Stimulated activated naive B cell treated with anti-CD40 and anti-IgM and Interleukin-4, amounts not matched to agents 10 μg/mL and 1 μg/mL and 100 μg/mL, for 72 hours (primary cell): Measurements from ENCODE around the gene BRMS1L.
A peak's percentile ranks its signal among the peaks of the same experiment; 100 is the strongest.
"Not testable (repeated sequence)": the region's sequence is repeated elsewhere in the genome, so short reads cannot be mapped to it uniquely, and the experiment has no call there.

Experiments
- ATAC-seq, 2 donors: fragments of 150-1000 bp; cut with Tn5 transposase; replicated peaks; 2 replicates each; pipeline ENCODE4 v1.10.0; 2021; ENCODE audit warnings: moderate library complexity in 1 of 2
- DNase-seq: peaks from one replicate; pipeline ENCODE4 v3.0.0; 2021
- H3K27ac Mint-ChIP-seq: one replicate; pipeline ENCODE4 v1.8.0; 2022; ENCODE audit warnings: mild to moderate bottlenecking, mixed read lengths
- H3K27me3 Mint-ChIP-seq, 2 donors: one replicate each; pipeline ENCODE4 v1.8.0; 2022; ENCODE audit warnings: mixed read lengths in 2 of 2
- H3K36me3 Mint-ChIP-seq, 2 donors: one replicate each; pipeline ENCODE4 v1.8.0; 2022; ENCODE audit warnings: mixed read lengths in 2 of 2, mild to moderate bottlenecking in 1 of 2
- H3K4me1 Mint-ChIP-seq, 2 donors: one replicate each; pipeline ENCODE4 v1.8.0; 2022; ENCODE audit warnings: mixed read lengths in 2 of 2, mild to moderate bottlenecking in 1 of 2
- H3K4me3 Mint-ChIP-seq, 2 donors: one replicate each; pipeline ENCODE4 v1.8.0; 2022; ENCODE audit warnings: mild to moderate bottlenecking in 2 of 2, mixed read lengths in 2 of 2, moderate library complexity in 1 of 2
- H3K9me3 Mint-ChIP-seq, 2 donors: one replicate each; pipeline ENCODE4 v1.8.0; 2022; ENCODE audit warnings: mixed read lengths in 2 of 2, mild to moderate bottlenecking in 1 of 2

The BRMS1L gene, protein sequence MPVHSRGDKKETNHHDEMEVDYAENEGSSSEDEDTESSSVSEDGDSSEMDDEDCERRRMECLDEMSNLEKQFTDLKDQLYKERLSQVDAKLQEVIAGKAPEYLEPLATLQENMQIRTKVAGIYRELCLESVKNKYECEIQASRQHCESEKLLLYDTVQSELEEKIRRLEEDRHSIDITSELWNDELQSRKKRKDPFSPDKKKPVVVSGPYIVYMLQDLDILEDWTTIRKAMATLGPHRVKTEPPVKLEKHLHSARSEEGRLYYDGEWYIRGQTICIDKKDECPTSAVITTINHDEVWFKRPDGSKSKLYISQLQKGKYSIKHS

GRCh38 chr14:35826218-35826951 is at the start of gene BRMS1L:
Gene BRMS1L (plus strand): TSS chr14:35826338. CDS start chr14:35826517, 179 bp downstream.
- H3K4me3 Mint-ChIP-seq, result peak within 1 kb of the TSS; percentile 91 to 94
- H3K36me3 Mint-ChIP-seq, result peaks cover 0 to 1% of the 10 kb centered on the region in 2 donors
- ATAC-seq, result peak; percentile 96 to 97
- DNase-seq, result peak; percentile 98
- H3K9me3 Mint-ChIP-seq, result no peaks in the 10 kb centered on the region
- H3K27me3 Mint-ChIP-seq, result no peaks in the 10 kb centered on the region
- peak within 1 kb of the TSS; percentile 97 for H3K27ac Mint-ChIP-seq
- H3K4me1 Mint-ChIP-seq, result peaks cover 9 to 21% of the 10 kb centered on the region in 2 donors

GRCh38 chr14:35776823-35777222 is 49.3 kb upstream of the BRMS1L start:
- Mint-ChIP-seq H3K36me3 (peaks cover 21% of the 10 kb centered on the region in 2 donors), H3K27me3 (no peaks in the 10 kb centered on the region)
- ATAC-seq, result no peak

DNA sequence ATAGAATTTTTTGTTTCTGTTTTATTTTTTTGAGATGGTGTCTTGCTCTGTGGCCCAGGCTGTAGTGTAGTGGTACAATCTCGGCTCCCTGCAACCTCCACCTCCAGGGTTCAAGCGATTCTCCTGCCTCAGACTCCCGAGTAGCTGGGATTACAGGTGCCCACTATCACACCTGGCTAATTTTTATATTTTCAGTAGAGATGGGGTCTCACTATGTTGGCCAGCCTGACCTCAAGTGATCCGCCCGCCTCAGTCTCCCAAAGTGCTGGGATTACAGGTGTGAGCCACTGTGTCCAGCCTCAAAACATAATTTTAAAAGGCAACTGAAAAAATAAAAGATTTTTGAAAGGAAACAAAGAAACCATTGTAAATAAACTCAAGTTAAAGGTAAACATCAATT is 48.6 kb upstream of the BRMS1L start:
- not testable (repeated sequence) for H3K4me3 Mint-ChIP-seq, H3K27me3 Mint-ChIP-seq, H3K4me1 Mint-ChIP-seq, H3K27ac Mint-ChIP-seq, ATAC-seq, DNase-seq
- H3K36me3 Mint-ChIP-seq, result peaks cover 21% of the 10 kb centered on the region in 2 donors
- H3K9me3 Mint-ChIP-seq, result peaks cover 10 to 14% of the 10 kb centered on the region in 2 donors

More at GRCh38 chr14:35776823-35777222, 49.3 kb upstream of the BRMS1L start:
- peaks cover 10 to 14% of the 10 kb centered on the region in 2 donors for H3K9me3 Mint-ChIP-seq
- DNase-seq, result no peak
- no peaks in the 10 kb centered on the region for H3K4me1 Mint-ChIP-seq
- H3K27ac Mint-ChIP-seq, result no peak overlapping the region
- H3K4me3 Mint-ChIP-seq, result no peak overlapping the region

DNA sequence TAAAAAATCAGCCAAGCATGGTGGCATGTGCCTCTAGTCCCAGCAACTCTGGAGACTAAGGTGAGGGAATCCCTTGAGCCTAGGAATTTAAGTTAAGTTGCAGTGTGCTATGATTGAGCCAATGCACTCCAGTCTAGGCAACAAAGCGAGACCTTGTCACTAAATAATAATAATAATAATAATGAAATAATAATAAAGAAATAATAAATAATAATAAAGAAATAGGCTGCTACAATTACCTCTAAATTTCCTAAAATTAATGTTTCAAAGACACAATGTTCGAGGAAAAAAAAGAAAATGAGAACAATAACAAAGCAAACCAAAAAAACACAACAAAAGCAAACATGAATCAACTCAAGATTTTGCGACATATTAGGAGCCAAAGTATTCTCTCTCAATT is 46.8 kb upstream of the BRMS1L start:
- no peak overlapping the region for H3K4me3 Mint-ChIP-seq
- H3K27ac Mint-ChIP-seq, result no peak overlapping the region
- DNase-seq, result no peak
- H3K4me1 Mint-ChIP-seq, result peaks cover 0 to 3% of the 10 kb centered on the region in 2 donors
- peaks cover 10 to 14% of the 10 kb centered on the region in 2 donors for H3K9me3 Mint-ChIP-seq
- ATAC-seq, result no peak
- peaks cover 17 to 24% of the 10 kb centered on the region in 2 donors for H3K36me3 Mint-ChIP-seq
- H3K27me3 Mint-ChIP-seq, result no peaks in the 10 kb centered on the region

- H3K4me3 Mint-ChIP-seq, result no peak overlapping the region
- no peak overlapping the region for H3K27ac Mint-ChIP-seq
- ATAC-seq (no peak), DNase-seq (no peak)
- H3K36me3 Mint-ChIP-seq, result peaks cover 27 to 28% of the 10 kb centered on the region in 2 donors
- H3K4me1 Mint-ChIP-seq, result peaks cover 0 to 8% of the 10 kb centered on the region in 2 donors
- peaks cover 10 to 14% of the 10 kb centered on the region in 2 donors for H3K9me3 Mint-ChIP-seq
- H3K27me3 Mint-ChIP-seq, result no peaks in the 10 kb centered on the region
Observed at GRCh38 chr14:35783699-35784098, 42.4 kb upstream of the BRMS1L start.

GRCh38 chr14:35786856-35787255 is 39.3 kb upstream of the BRMS1L start:
- H3K36me3 Mint-ChIP-seq, result peaks cover 11 to 14% of the 10 kb centered on the region in 2 donors
- H3K4me3 Mint-ChIP-seq, result no peak overlapping the region
- H3K27ac Mint-ChIP-seq, result no peak overlapping the region
- H3K4me1 Mint-ChIP-seq, result peaks cover 0 to 8% of the 10 kb centered on the region in 2 donors
- ATAC-seq, result no peak
- no peaks in the 10 kb centered on the region for H3K9me3 Mint-ChIP-seq
- no peak for DNase-seq
- H3K27me3 Mint-ChIP-seq, result no peaks in the 10 kb centered on the region

DNA sequence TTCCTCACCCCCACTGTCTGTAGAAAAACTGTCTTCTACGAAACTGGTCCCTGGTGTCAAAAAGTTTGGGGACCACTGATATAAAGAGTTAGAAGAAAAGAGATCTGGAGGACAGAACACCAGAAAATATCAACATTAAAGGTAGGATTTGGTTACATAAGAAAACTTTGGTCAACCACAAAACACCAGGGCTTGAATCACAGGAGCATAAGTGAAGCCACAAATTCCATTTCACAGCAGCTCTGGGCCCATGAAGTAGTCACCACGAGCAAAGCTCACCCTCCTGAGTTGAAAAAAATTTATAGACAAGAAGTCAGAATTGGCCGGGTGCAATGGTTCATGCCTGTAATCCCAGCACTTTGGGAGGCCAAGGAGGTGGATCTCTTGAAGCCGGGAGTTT is 36.5 kb upstream of the BRMS1L start:
- no peak overlapping the region for H3K27ac Mint-ChIP-seq
- DNase-seq (no peak), ATAC-seq (no peak)

GRCh38 chr14:35797796-35798195 is 28.3 kb upstream of the BRMS1L start:
- peaks cover 6 to 19% of the 10 kb centered on the region in 2 donors for H3K36me3 Mint-ChIP-seq

More for the DNA sequence above, 36.5 kb upstream of the BRMS1L start:
- H3K4me3 Mint-ChIP-seq, result no peak overlapping the region
- H3K27me3 Mint-ChIP-seq, result no peaks in the 10 kb centered on the region
- H3K4me1 Mint-ChIP-seq, result peaks cover 0 to 3% of the 10 kb centered on the region in 2 donors
- peaks cover 6 to 14% of the 10 kb centered on the region in 2 donors for H3K36me3 Mint-ChIP-seq
- H3K9me3 Mint-ChIP-seq, result no peaks in the 10 kb centered on the region

DNA sequence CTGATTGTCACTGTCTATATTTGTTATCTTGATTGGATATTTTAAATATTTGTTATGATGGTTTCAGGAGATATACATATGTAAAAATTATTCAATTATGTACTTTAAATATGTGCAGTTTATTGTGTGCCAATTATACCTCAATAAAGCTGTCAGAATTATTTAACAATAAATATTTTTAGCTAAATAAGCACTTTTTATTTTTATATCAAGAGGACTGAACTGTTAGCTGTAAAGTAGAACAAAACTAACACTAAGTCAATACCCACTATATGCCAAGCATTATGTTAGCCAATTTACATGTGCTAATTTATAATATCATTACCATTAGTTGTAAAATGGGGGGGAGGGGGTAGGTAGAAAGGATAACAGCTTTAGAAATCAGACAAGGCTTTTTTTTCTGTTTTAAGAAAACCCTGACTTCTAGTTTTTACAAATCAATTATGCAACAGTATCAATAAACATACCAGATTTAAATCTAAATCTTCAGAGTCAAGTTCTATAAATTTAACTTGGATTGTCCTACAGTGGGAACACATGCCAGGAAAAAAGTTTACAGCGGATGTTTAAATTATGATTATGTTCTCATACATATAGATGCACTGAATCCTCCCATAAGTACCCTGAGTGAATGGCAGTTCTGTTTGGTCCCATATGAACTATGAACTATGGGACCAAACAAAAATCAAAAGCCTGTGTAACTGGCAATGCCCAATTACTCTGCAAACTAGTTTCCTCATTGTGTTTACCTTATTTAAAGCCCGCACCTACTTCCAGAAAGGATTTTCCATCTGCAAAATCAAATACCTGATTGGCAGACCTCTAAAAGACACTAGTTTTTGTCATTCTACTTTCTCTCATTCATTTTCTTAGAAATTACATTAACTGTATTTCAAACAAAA is 19.9 kb upstream of the BRMS1L start:
- Mint-ChIP-seq H3K4me3 (no peak overlapping the region), H3K27me3 (no peaks in the 10 kb centered on the region), H3K9me3 (no peaks in the 10 kb centered on the region), H3K27ac (no peak overlapping the region), H3K4me1 (peaks cover 11 to 44% of the 10 kb centered on the region in 2 donors), H3K36me3 (peaks cover 10 to 11% of the 10 kb centered on the region in 2 donors)
- no peak for DNase-seq
- ATAC-seq, result no peak

More at GRCh38 chr14:35797796-35798195, 28.3 kb upstream of the BRMS1L start:
- no peaks in the 10 kb centered on the region for H3K9me3 Mint-ChIP-seq
- no peak overlapping the region for H3K27ac Mint-ChIP-seq
- H3K27me3 Mint-ChIP-seq, result no peaks in the 10 kb centered on the region
- no peak overlapping the region for H3K4me3 Mint-ChIP-seq
- ATAC-seq, result no peak
- peaks cover 13 to 51% of the 10 kb centered on the region in 2 donors for H3K4me1 Mint-ChIP-seq
- DNase-seq, result no peak

DNA sequence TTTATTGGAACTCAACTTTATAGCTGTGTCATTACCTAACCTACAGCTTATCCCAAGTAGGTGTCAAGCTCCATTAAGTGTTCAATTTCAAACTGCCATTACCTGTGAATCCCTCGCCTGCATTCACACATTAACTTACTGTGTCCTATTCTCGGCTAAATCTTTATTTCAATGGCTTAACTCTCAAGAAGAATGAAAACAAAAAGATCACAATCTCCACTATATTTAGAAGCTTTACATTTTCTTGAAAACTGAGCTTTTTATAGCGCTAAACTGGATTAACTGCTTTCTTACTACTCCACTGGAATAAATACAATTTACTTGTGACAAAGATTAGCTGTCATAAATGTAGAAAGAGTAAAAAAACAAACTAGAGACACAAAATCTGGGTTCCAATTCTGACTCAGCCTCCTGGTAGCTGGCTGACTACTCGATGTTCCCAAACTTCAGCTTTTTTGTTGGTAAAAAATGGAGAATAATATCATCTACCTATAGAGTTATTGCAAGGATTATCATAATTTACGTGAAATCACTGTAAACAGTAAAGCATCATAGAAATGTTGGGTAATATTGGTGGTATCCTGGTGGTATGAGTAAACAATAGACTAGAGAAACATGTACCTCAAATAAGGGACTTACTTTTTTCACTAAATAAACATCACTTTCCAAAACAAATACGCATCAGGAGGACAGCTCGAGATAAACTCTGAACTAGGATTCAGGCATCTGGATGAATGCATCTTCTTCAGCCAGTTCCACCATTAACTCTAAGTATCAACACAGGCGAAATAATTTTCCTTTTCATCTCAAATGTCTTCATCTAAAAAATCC is 18.8 kb upstream of the BRMS1L start:
- H3K27ac Mint-ChIP-seq, result peak overlapping the region; percentile 42
- H3K4me3 Mint-ChIP-seq, result peak overlapping the region; percentile 99 to 100
- peaks cover 10 to 35% of the 10 kb centered on the region in 2 donors for H3K4me1 Mint-ChIP-seq
- no peak for ATAC-seq
- no peak for DNase-seq
- no peaks in the 10 kb centered on the region for H3K9me3 Mint-ChIP-seq
- no peaks in the 10 kb centered on the region for H3K27me3 Mint-ChIP-seq
- peaks cover 9 to 11% of the 10 kb centered on the region in 2 donors for H3K36me3 Mint-ChIP-seq

- Mint-ChIP-seq H3K4me1 (peaks cover 10 to 32% of the 10 kb centered on the region in 2 donors), H3K36me3 (peaks cover 4 to 8% of the 10 kb centered on the region in 2 donors), H3K9me3 (no peaks in the 10 kb centered on the region), H3K27ac (peak overlapping the region; percentile 99), H3K4me3 (peak overlapping the region; percentile 99 to 100), H3K27me3 (no peaks in the 10 kb centered on the region)
- ATAC-seq, result no peak
- no peak for DNase-seq
Observed at GRCh38 chr14:35808076-35808637, 18.0 kb upstream of the BRMS1L start.

DNA sequence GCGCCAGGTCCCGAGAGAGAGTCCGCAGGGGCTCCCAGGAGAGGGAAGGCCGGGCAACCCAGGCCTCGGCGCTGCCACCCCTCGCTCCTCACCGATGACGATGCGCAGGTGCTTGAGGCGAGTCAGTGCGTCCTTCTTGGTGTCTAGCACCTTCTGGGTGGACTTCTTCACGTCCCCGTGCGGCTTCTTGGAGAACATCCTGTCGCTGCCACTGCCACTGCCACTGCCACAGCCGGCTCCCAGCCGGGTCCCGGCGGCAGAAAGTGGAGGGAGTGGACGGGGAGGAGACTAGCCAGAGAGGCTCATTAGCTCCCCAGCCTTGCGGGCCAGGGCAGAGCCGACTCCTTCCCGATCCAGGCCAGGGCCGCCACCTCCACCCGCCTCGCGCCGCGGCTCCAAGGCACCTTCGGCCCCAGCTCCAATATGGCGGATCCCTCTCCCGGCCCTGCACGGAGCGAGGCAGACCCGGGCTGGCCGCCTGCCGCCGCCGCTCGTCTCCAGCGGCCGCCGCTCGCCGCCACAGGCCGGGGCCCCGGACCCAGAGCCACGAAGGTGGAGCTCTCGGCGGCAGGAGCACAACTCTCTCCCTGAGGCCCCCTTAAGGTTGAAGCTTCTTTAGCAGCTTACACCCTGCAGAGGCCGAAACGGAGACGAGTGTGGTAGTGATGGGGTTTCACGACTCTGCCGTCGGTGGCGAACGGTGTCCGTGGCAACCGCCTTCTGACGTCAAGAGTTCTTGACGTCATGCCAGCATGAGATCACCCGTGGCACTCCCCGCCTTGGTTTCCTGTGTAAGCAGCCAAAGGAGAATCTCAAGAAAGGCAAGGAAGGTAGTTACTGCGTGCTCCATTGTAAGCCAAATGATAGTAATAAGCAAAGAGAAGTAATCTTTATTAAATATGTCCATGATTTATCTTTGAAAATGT is 17.2 kb upstream of the BRMS1L start, which contains the start of gene RALGAPA1:
TSS of gene RALGAPA1 (minus strand) at position 658 of the 926 bp plus-strand sequence. CDS start at position 198, 460 bp downstream.
- H3K9me3 Mint-ChIP-seq, H3K27me3 Mint-ChIP-seq, H3K36me3 Mint-ChIP-seq: not testable (repeated sequence)
- DNase-seq (peak; percentile 92), ATAC-seq (peak; percentile 97)
- peaks cover 10 to 32% of the 10 kb centered on the region in 2 donors for H3K4me1 Mint-ChIP-seq
- peak within 1 kb of the TSS; percentile 99 to 100 for H3K4me3 Mint-ChIP-seq
- peak within 1 kb of the TSS; percentile 99 for H3K27ac Mint-ChIP-seq
